Endothelial cell of umbilical vein (primary cell): ENCODE results near the gene RASAL1. TPM values are rescaled to one million over a fixed set of nuclear protein-coding genes. Genes with fewer than 3 reads are reported as not detected.

Source experiments
- BruUV-seq: library from RNA; stranded (reverse); fragments of 400-500 nt; replicated peaks from 2 replicates; lab custom pipeline; 2021; lab: Mats Ljungman, UMichigan
- CTCF ChIA-PET: fragments of 300-600, 350-600 bp; sonication (Branson Sonifier 250); formaldehyde crosslinking; loops from one replicate; lab custom pipeline; 2021; ENCODE audit warnings: antibody characterized with exemption, inconsistent platforms; lab: Charles Lee
- POLR2A ChIA-PET: fragments of 300-600, 350-600 bp; sonication (Branson Sonifier 250); formaldehyde crosslinking; loops from one replicate; lab custom pipeline; 2021; ENCODE audit warnings: antibody characterized with exemption, inconsistent platforms; lab: Charles Lee
- DNase-seq: peaks from one replicate; pipeline ENCODE4 v3.0.0-alpha.2; 2011; ENCODE audit warnings: low read depth, low spot score
- FAIRE-seq: peaks from 2 replicates; lab custom pipeline; 2011; peaks lifted over from hg19 to GRCh38; lab: Jason Lieb, UNC
- H2AFZ ChIP-seq: 2 replicates; pipeline ENCODE4 v1.6.0; 2012; ENCODE audit warnings: low read depth, low read length, control low read depth, inconsistent platforms
- H3K27ac ChIP-seq: 2 replicates; pipeline ENCODE4 v1.5.1; 2011; ENCODE audit warnings: low read depth, mild to moderate bottlenecking, control low read depth, low read length, moderate library complexity; ENCODE audit not compliant: insufficient read depth
- H3K27me3 ChIP-seq, 2 experiments: 2 replicates each; pipeline versions ENCODE4 v1.6.0 to v1.6.1; 2011; ENCODE audit warnings: low read length in 2 of 2, mixed read lengths in 1 of 2; ENCODE audit not compliant: control insufficient read depth in 2 of 2, insufficient read depth in 2 of 2
- H3K36me3 ChIP-seq, 2 experiments: 2 replicates in 1 of 2; 3 replicates in 1 of 2; pipeline ENCODE4 v1.5.1; 2011; ENCODE audit warnings: low read length in 2 of 2, mild to moderate bottlenecking in 1 of 2, moderate library complexity in 1 of 2; ENCODE audit not compliant: control insufficient read depth in 2 of 2, insufficient read depth in 2 of 2; ENCODE audit errors: extremely low read depth in 1 of 2
- H3K4me1 ChIP-seq: 3 replicates; pipeline ENCODE4 v1.5.1; 2011; ENCODE audit warnings: mild to moderate bottlenecking, low read length; ENCODE audit not compliant: control insufficient read depth, insufficient read depth; ENCODE audit errors: extremely low read depth
- H3K4me2 ChIP-seq: 2 replicates; pipeline ENCODE4 v1.6.1; 2011; ENCODE audit warnings: low read length, control low read depth, mixed read lengths; ENCODE audit not compliant: insufficient read depth
- H3K4me3 ChIP-seq, 3 experiments: fragments of 200-600 bp in 1 of 3; sonication (generic), shearing (Covaris generic) in 1 of 3; replicated peaks in 1 of 3; 2 replicates each; pipeline ENCODE4 v1.5.1; 2011 to 2016; ENCODE audit warnings: control low read depth in 3 of 3, low read length in 3 of 3, mild to moderate bottlenecking in 2 of 3, inconsistent platforms in 1 of 3, low read depth in 1 of 3, moderate library complexity in 1 of 3; ENCODE audit not compliant: insufficient read depth in 1 of 3
- H3K79me2 ChIP-seq: 2 replicates; pipeline ENCODE4 v1.6.0; 2012; ENCODE audit warnings: low read length, inconsistent platforms; ENCODE audit not compliant: control insufficient read depth, insufficient read depth
- H3K9ac ChIP-seq: replicated peaks from 2 replicates; pipeline ENCODE3; 2011; ENCODE audit warnings: low read length, control low read depth; ENCODE audit not compliant: insufficient read depth; ENCODE audit errors: extremely low read depth
- H3K9me1 ChIP-seq: replicated peaks from 3 replicates; pipeline ENCODE4 v1.6.0; 2011; ENCODE audit warnings: mild to moderate bottlenecking, low read length; ENCODE audit not compliant: control insufficient read depth, insufficient read depth; ENCODE audit errors: extremely low read depth
- H3K9me3 ChIP-seq: replicated peaks from 2 replicates; pipeline ENCODE4 v1.5.1; 2012; ENCODE audit warnings: low read length, inconsistent platforms; ENCODE audit not compliant: control insufficient read depth, insufficient read depth
- H4K20me1 ChIP-seq: replicated peaks from 2 replicates; pipeline ENCODE3; 2011; ENCODE audit warnings: mild to moderate bottlenecking, low read length; ENCODE audit not compliant: control insufficient read depth, insufficient read depth; ENCODE audit errors: extremely low read depth
- CTCF ChIP-seq, 2 donors: IDR thresholded peaks; 1 replicate in 1 of 2; 2 replicates in 1 of 2; pipeline ENCODE4 v1.5.1; 2011; ENCODE audit warnings: low read length in 2 of 2, mild to moderate bottlenecking in 2 of 2, moderate library complexity in 2 of 2, control low read depth in 1 of 2, inconsistent platforms in 1 of 2, low read depth in 1 of 2; ENCODE audit not compliant: insufficient read depth in 1 of 2; ENCODE audit errors: extremely low read depth in 1 of 2
- EZH2 ChIP-seq: IDR thresholded peaks from 2 replicates; pipeline ENCODE4 v1.6.1; 2012; ENCODE audit warnings: borderline replicate concordance, low read depth, mild to moderate bottlenecking, moderate library complexity, low read length, inconsistent platforms; ENCODE audit not compliant: severe bottlenecking
- FOS ChIP-seq: IDR thresholded peaks from 2 replicates; pipeline ENCODE4 v1.6.1; 2011; ENCODE audit warnings: mild to moderate bottlenecking, low read length, moderate library complexity, borderline replicate concordance; ENCODE audit not compliant: insufficient read depth
- GATA2 ChIP-seq: IDR thresholded peaks from 2 replicates; pipeline ENCODE4 v1.7.0; 2011; ENCODE audit warnings: low read depth, mild to moderate bottlenecking, moderate library complexity, mixed read lengths, low read length; ENCODE audit not compliant: insufficient read length, insufficient read depth
- JUN ChIP-seq: IDR thresholded peaks from 2 replicates; pipeline ENCODE4 v1.6.1; 2011; ENCODE audit warnings: borderline replicate concordance, low read depth; ENCODE audit not compliant: insufficient read length, insufficient read depth
- MAX ChIP-seq: IDR thresholded peaks from 2 replicates; pipeline ENCODE4 v1.6.1; 2011; ENCODE audit not compliant: insufficient read depth, insufficient read length
- MYC ChIP-seq: IDR thresholded peaks from one replicate; pipeline ENCODE4 v1.6.1; 2011; ENCODE audit warnings: mild to moderate bottlenecking, low read depth, low read length
- POLR2A ChIP-seq: IDR thresholded peaks from 2 replicates; pipeline ENCODE4 v1.6.1; 2012; ENCODE audit warnings: low read depth, mild to moderate bottlenecking, control low read depth, low read length
- POLR2AphosphoS5 ChIP-seq: IDR thresholded peaks from 2 replicates; pipeline ENCODE4 v1.6.1; 2012; ENCODE audit warnings: low read depth, mild to moderate bottlenecking, control low read depth, low read length, moderate library complexity; ENCODE audit not compliant: insufficient read depth
- dilution Hi-C: fragments of 300-500 bp; cut with MboI; formaldehyde crosslinking; loops from one replicate; pipeline ENCODE4 v1.15.0; 2019; ENCODE audit warnings: low sequenced_read_pairs; ENCODE audit not compliant: extremely low pct_ligation_motif_present
- intact Hi-C: fragments of 100-400 bp; cut with micrococcal nuclease; formaldehyde crosslinking; loops from one replicate; pipeline ENCODE4 v1.10.0; 2022
- polyA plus RNA-seq, 4 experiments: library from polyadenylated mRNA; depleted of rRNA in 3 of 4; stranded (reverse) in 3 of 4; unstranded in 1 of 4; fragments of >200 nt; gene quantifications; 2 replicates each; pipeline versions ENCODE4 v1.2.1 to v1.2.3, GENCODE V29; 2011 to 2012; ENCODE audit warnings: missing spikeins in 1 of 4
- total RNA-seq: library from RNA; stranded (reverse); gene quantifications from 2 replicates; pipeline ENCODE4 v1.2.3, GENCODE V29; 2021

The RASAL1 gene
- total and polyA plus RNA-seq, 2 donors (not counting 3 experiments of a cell fraction or from before 2014, with no cell fraction given) = not detected

GRCh38 chr12:113087193-113087592 lies 48.4 kb downstream of the RASAL1 start:
- FAIRE-seq = no peak
- no peaks in the 10 kb centered on the region for H3K9me3 ChIP-seq
- TF ChIP-seq POLR2AphosphoS5 (no peak), JUN (no peak), FOS (no peak), MAX (no peak), MYC (no peak)
- H3K27ac ChIP-seq = no peak overlapping the region
- H3K4me2 ChIP-seq = no peak overlapping the region
- POLR2A ChIA-PET = no interaction called here
- intact Hi-C loops (no loop called here), dilution Hi-C loops (no loop called here)
- H3K4me1 ChIP-seq = no peaks in the 10 kb centered on the region
- BruUV-seq = no TSS peak
- no peaks in the 10 kb centered on the region for H3K36me3 ChIP-seq
- no peaks in the 10 kb centered on the region for H3K79me2 ChIP-seq
- DNase-seq = no peak
- H3K9me1 ChIP-seq = no peaks in the 10 kb centered on the region
- H2AFZ ChIP-seq = no peak overlapping the region
- CTCF ChIA-PET = no interaction called here
- H3K9ac ChIP-seq = no peak overlapping the region
- H4K20me1 ChIP-seq = no peaks in the 10 kb centered on the region
- H3K4me3 ChIP-seq = no peak overlapping the region
- peaks cover 2 to 6% of the 10 kb centered on the region in 2 experiments for H3K27me3 ChIP-seq

GRCh38 chr12:113086249-113087164 lies 49.1 kb downstream of the RASAL1 start:
- intact Hi-C loops = no loop called here
- H3K9me1 ChIP-seq = no peaks in the 10 kb centered on the region
- no TSS peak for BruUV-seq
- dilution Hi-C loops = no loop called here
- no peak overlapping the region for H3K9ac ChIP-seq
- no peaks in the 10 kb centered on the region for H3K9me3 ChIP-seq
- no peaks in the 10 kb centered on the region for H3K4me1 ChIP-seq
- H3K27me3 ChIP-seq = peaks cover 0 to 4% of the 10 kb centered on the region in 2 experiments
- TF ChIP-seq FOS (no peak), GATA2 (no peak), POLR2AphosphoS5 (no peak), MYC (no peak), MAX (no peak), POLR2A (no peak), JUN (no peak), CTCF (IDR thresholded peaks at IDR 0.05; ENCODE audit: extremely low read depth in 1 of 2, insufficient read depth in 1 of 2, low read depth in 1 of 2, low read length in 2 of 2) (no peak), EZH2 (no peak)
- H3K36me3 ChIP-seq = no peaks in the 10 kb centered on the region
- H2AFZ ChIP-seq = no peak overlapping the region
- DNase-seq (no peak), FAIRE-seq (no peak)
- CTCF ChIA-PET = no interaction called here
- H3K4me2 ChIP-seq = no peak overlapping the region
- no peak overlapping the region for H3K27ac ChIP-seq
- no peaks in the 10 kb centered on the region for H3K79me2 ChIP-seq
- no peak overlapping the region for H3K4me3 ChIP-seq
- H4K20me1 ChIP-seq = no peaks in the 10 kb centered on the region
- POLR2A ChIA-PET = no interaction called here
